Measurements from ENCODE around the gene WARS2. TPM values are rescaled to one million over a fixed set of nuclear protein-coding genes. Genes with fewer than 3 reads are reported as not detected.

WARS2 gene
- total and polyA plus RNA-seq, 2 of the 8 experiments (the other 6 are each of a cell fraction or from before 2014, with no cell fraction given) = 4.3 to 12.9 TPM

DNA sequence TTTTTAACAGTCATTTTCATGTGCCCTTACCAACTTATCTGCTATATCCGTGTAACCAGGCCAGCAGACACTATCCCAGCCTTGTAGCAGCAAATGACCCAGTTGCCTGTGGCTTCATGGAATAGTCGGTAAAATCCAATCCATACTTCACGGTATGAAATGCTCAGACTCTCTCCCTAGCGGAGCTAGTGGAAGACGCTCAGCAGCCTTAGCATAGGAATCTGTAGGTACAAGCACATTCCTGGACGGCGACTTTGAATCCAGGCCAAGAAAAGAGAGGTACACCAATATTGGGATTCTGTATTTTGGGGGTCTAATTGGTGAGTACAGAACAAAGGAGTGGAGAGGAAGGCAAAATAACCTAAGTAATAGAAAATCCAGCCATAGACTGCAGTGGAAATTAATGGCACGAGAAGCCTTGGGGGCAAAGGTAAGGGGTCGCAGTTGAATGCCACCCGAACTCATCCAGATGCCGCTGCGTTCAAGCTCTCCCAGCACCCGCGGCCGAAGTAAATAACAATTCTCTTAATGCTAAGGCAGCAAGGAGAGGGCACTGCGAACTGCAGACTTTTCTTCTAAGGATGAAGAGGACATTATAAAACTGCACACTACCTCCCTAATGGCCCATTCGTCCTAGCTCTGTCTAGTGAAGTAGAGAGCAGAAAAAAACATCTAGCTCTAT is 134.6 kb downstream of the WARS2 start:
- Histone ChIP-seq H4K5ac (ENCODE audit: insufficient read length, low read depth, low read length) (no peak overlapping the region), H3K23me2 (ENCODE audit: low read depth, low read length) (peaks cover 2% of the 10 kb centered on the region; the same call in 1 of the 2 replicates), H2AFZ (ENCODE audit: low read length) (no peak overlapping the region), H3K4me1 (replicated peaks in 1 of 4; ENCODE audit: control insufficient read depth in 3 of 4, insufficient read depth in 4 of 4, low read length in 3 of 4) (peaks cover 0 to 27% (median 12%) of the 10 kb centered on the region in 4 experiments; a peak in 6 of 7 replicates), H3K9me3 (ENCODE audit: insufficient read depth in 2 of 2, low read depth in 1 of 2, low read length in 1 of 2) (no peaks in the 10 kb centered on the region), H2BK120ac (replicated peaks; ENCODE audit: low read depth, low read length) (no peak overlapping the region), H3K79me1 (ENCODE audit: low read depth, low read length) (no peaks in the 10 kb centered on the region), H3K9ac (replicated peaks in 1 of 4; ENCODE audit: extremely low read depth in 1 of 4, low read depth in 3 of 4, low read length in 3 of 4) (no peak overlapping the region), H3K23ac (ENCODE audit: insufficient read length) (no peak overlapping the region), H3K56ac (replicated peaks; ENCODE audit: insufficient read length, low read depth, low read length) (no peak overlapping the region), H3K4ac (replicated peaks; ENCODE audit: insufficient read length, low read depth, low read length) (no peak overlapping the region), H3K27me3 (replicated peaks in 1 of 4; ENCODE audit: control insufficient read depth in 3 of 4, extremely low read depth in 1 of 4, insufficient read depth in 3 of 4, low read length in 3 of 4) (peaks cover 76 to 89% (median 82%) of the 10 kb centered on the region in 4 experiments), H4K20me1 (replicated peaks in 1 of 2; ENCODE audit: control insufficient read depth in 1 of 2, insufficient read depth in 2 of 2, low read length in 2 of 2) (peaks cover 3 to 12% of the 10 kb centered on the region in 2 experiments), H4K8ac (ENCODE audit: extremely low read depth, insufficient read depth, low read length) (no peak overlapping the region), H2AK5ac (ENCODE audit: low read depth, low read length) (no peak overlapping the region), H3K27ac (ENCODE audit: low read depth, low read length) (no peak overlapping the region), H3K14ac (ENCODE audit: insufficient read length) (no peak overlapping the region), H3K79me2 (ENCODE audit: control insufficient read depth in 1 of 2, insufficient read depth in 2 of 2, low read length in 2 of 2) (no peaks in the 10 kb centered on the region), H2BK20ac (ENCODE audit: low read length) (no peak overlapping the region), H3K36me3 (ENCODE audit: control insufficient read depth in 2 of 4, insufficient read depth in 4 of 4, low read length in 3 of 4) (peaks cover 0 to 5% (median 0%) of the 10 kb centered on the region in 4 experiments; a peak in 1 of 8 replicates), H2BK5ac (ENCODE audit: low read depth, low read length) (no peak overlapping the region), H3K4me3 (ENCODE audit: extremely low read depth in 1 of 4, insufficient read depth in 2 of 4, low read depth in 3 of 4, low read length in 4 of 4) (peak overlapping the region in 1 of 4 experiments; percentile 57; a peak in 1 of 8 replicates), H2BK12ac (ENCODE audit: low read depth, low read length) (no peak overlapping the region), H3K18ac (ENCODE audit: extremely low read depth, low read length) (no peak overlapping the region), H4K91ac (replicated peaks; ENCODE audit: insufficient read length, low read length) (no peak overlapping the region), H2BK15ac (ENCODE audit: low read length) (no peak overlapping the region), H3K4me2 (ENCODE audit: insufficient read depth in 1 of 2, low read depth in 2 of 2, low read length in 2 of 2) (peak overlapping the region; percentile 53 to 82; a peak in 2 of 4 replicates)
- CTCF ChIA-PET (ENCODE audit: partially characterized antibody) = interaction anchor here (0.9 to 5.9 kb wide), 12 partner anchors 8 to 852 kb away, joined by 3 to 35 read pairs (median 4); partner anchors contain the start of gene WARS2
- no peak for DNase-seq (ENCODE audit: low read depth in 1 of 2, low spot score in 2 of 2)
- 10% methylated on average over 17 of the region's 17 CpGs; no CpG with 5 or more reads in 1 of the 2 experiments for WGBS, 2 experiments (ENCODE audit: extremely low coverage in 1 of 2, insufficient coverage in 1 of 2, insufficient read length in 1 of 2, insufficient replicate concordance in 2 of 2, low coverage in 1 of 2, low lambda C conversion rate in 2 of 2, missing lambda C conversion rate in 1 of 2)
- FAIRE-seq = no peak
- POLR2A ChIA-PET (ENCODE audit: partially characterized antibody) = interaction anchor here (0.6 to 1.6 kb wide), 6 partner anchors 9 to 136 kb away, joined by 3 to 6 read pairs (median 3); no protein-coding TSS in a partner anchor
- TF ChIP-seq RNF2 (IDR thresholded peaks at IDR 0.05; ENCODE audit: borderline replicate concordance, low read depth, low read length, missing control alignments, poor library complexity, severe bottlenecking) (peak; percentile 95), CBX5 (IDR thresholded peaks at IDR 0.05; ENCODE audit: low read depth, low read length) (no peak)

Measured in H1 (cell line).